ENCODE results near the gene MED13L. TPM values are rescaled to one million over a fixed set of nuclear protein-coding genes. Genes with fewer than 3 reads are reported as not detected.

MED13L gene
- total and polyA plus RNA-seq, 2 of the 8 experiments (the other 6 are each of a cell fraction or from before 2014, with no cell fraction given): 15.9 to 51.7 TPM

GRCh38 chr12:116166306-116166705 lies 111.2 kb downstream of the MED13L start:
- H3K27me3 ChIP-seq (replicated peaks in 1 of 4; ENCODE audit: control insufficient read depth in 3 of 4, extremely low read depth in 1 of 4, insufficient read depth in 3 of 4, low read length in 3 of 4): no peaks in the 10 kb centered on the region
- H3K9me3 ChIP-seq (ENCODE audit: insufficient read depth in 2 of 2, low read depth in 1 of 2, low read length in 1 of 2): no peaks in the 10 kb centered on the region
- H3K4me2 ChIP-seq (ENCODE audit: insufficient read depth in 1 of 2, low read depth in 2 of 2, low read length in 2 of 2): no peak overlapping the region
- DNase-seq (ENCODE audit: low read depth in 1 of 2, low spot score in 2 of 2): no peak
- H3K4me1 ChIP-seq (replicated peaks in 1 of 4; ENCODE audit: control insufficient read depth in 3 of 4, insufficient read depth in 4 of 4, low read length in 3 of 4): peaks cover 0 to 7% (median 2%) of the 10 kb centered on the region in 4 experiments; a peak in 4 of 7 replicates
- no peak overlapping the region for H3K14ac ChIP-seq (ENCODE audit: insufficient read length)
- no peak overlapping the region for H4K8ac ChIP-seq (ENCODE audit: extremely low read depth, insufficient read depth, low read length)
- H3K23me2 ChIP-seq (ENCODE audit: low read depth, low read length): no peaks in the 10 kb centered on the region
- no peak overlapping the region for H3K4me3 ChIP-seq (ENCODE audit: extremely low read depth in 1 of 4, insufficient read depth in 2 of 4, low read depth in 3 of 4, low read length in 4 of 4)
- H2BK5ac ChIP-seq (ENCODE audit: low read depth, low read length): no peak overlapping the region
- no peaks in the 10 kb centered on the region for H3K36me3 ChIP-seq (ENCODE audit: control insufficient read depth in 2 of 4, insufficient read depth in 4 of 4, low read length in 3 of 4)
- no peak overlapping the region for H3K23ac ChIP-seq (ENCODE audit: insufficient read length)
- 94% methylated on average over 5 of the region's 5 CpGs; no CpG with 5 or more reads in 1 of the 2 experiments for whole genome bisulfite sequencing, 2 experiments (ENCODE audit: extremely low coverage in 1 of 2, insufficient coverage in 1 of 2, insufficient read length in 1 of 2, insufficient replicate concordance in 2 of 2, low coverage in 1 of 2, low lambda C conversion rate in 2 of 2, missing lambda C conversion rate in 1 of 2)
- no peak overlapping the region for H3K9ac ChIP-seq (replicated peaks in 1 of 4; ENCODE audit: extremely low read depth in 1 of 4, low read depth in 3 of 4, low read length in 3 of 4)
- no peak overlapping the region for H3K27ac ChIP-seq (ENCODE audit: low read depth, low read length)
- H3K56ac ChIP-seq (replicated peaks; ENCODE audit: insufficient read length, low read depth, low read length): no peak overlapping the region
- no peak overlapping the region for H2BK20ac ChIP-seq (ENCODE audit: low read length)
- H3K18ac ChIP-seq (ENCODE audit: extremely low read depth, low read length): no peak overlapping the region
- no peak overlapping the region for H3K4ac ChIP-seq (replicated peaks; ENCODE audit: insufficient read length, low read depth, low read length)
- no peak overlapping the region for H4K5ac ChIP-seq (ENCODE audit: insufficient read length, low read depth, low read length)
- H2AFZ ChIP-seq (ENCODE audit: low read length): no peak overlapping the region
- no peak overlapping the region for H2BK12ac ChIP-seq (ENCODE audit: low read depth, low read length)
- H2BK15ac ChIP-seq (ENCODE audit: low read length): no peak overlapping the region
- peaks cover 2% of the 10 kb centered on the region; the same call in 1 of the 2 replicates for H3K79me1 ChIP-seq (ENCODE audit: low read depth, low read length)
- TF ChIP-seq NANOG (IDR thresholded peaks at IDR 0.05; ENCODE audit: insufficient read depth, low read depth, low read length, poor library complexity, severe bottlenecking) (no peak), SP1 (IDR thresholded peaks at IDR 0.05; ENCODE audit: low read depth, low read length) (no peak), SRF (IDR thresholded peaks at IDR 0.05; ENCODE audit: low read depth, low read length) (no peak), EGR1 (IDR thresholded peaks at IDR 0.05; ENCODE audit: borderline replicate concordance, low read depth, low read length) (no peak), SIN3A (conservative IDR thresholded peaks at IDR 0.05 in 1 of 2, IDR thresholded peaks at IDR 0.05 in 1 of 2; ENCODE audit: low read depth in 1 of 2, low read length in 2 of 2) (no peak), ATF2 (IDR thresholded peaks at IDR 0.05; ENCODE audit: low read length) (no peak), TEAD4 (IDR thresholded peaks at IDR 0.05; ENCODE audit: low read depth, low read length) (no peak), YY1 (IDR thresholded peaks at IDR 0.05; ENCODE audit: low read depth, low read length) (no peak), ASH2L (IDR thresholded peaks at IDR 0.05; ENCODE audit: low read length) (no peak), BCL11A (IDR thresholded peaks at IDR 0.05; ENCODE audit: low read depth in 2 of 2, low read length in 2 of 2) (no peak), TCF12 (IDR thresholded peaks at IDR 0.05; ENCODE audit: low read depth, low read length) (no peak), RFX5 (IDR thresholded peaks at IDR 0.05; ENCODE audit: borderline replicate concordance, low read depth, low read length) (no peak), TBP (IDR thresholded peaks at IDR 0.05; ENCODE audit: low read depth, low read length) (no peak), FOSL1 (IDR thresholded peaks at IDR 0.05; ENCODE audit: insufficient read depth, low read depth, low read length) (no peak)
- H4K91ac ChIP-seq (replicated peaks; ENCODE audit: insufficient read length, low read length): no peak overlapping the region
- POLR2A ChIA-PET (ENCODE audit: partially characterized antibody): no interaction called here
- H2BK120ac ChIP-seq (replicated peaks; ENCODE audit: low read depth, low read length): no peak overlapping the region
- peaks cover 0 to 2% of the 10 kb centered on the region in 2 experiments for H4K20me1 ChIP-seq (replicated peaks in 1 of 2; ENCODE audit: control insufficient read depth in 1 of 2, insufficient read depth in 2 of 2, low read length in 2 of 2)
- CTCF ChIA-PET (ENCODE audit: partially characterized antibody): no interaction called here
- no peak for FAIRE-seq
- H3K79me2 ChIP-seq (ENCODE audit: control insufficient read depth in 1 of 2, insufficient read depth in 2 of 2, low read length in 2 of 2): peaks cover 4 to 90% of the 10 kb centered on the region in 2 experiments; a peak in 3 of 4 replicates
- H2AK5ac ChIP-seq (ENCODE audit: low read depth, low read length): no peak overlapping the region
